ENCODE measurements around the gene SYT3. TPM values are rescaled to one million over a fixed set of nuclear protein-coding genes. Genes with fewer than 3 reads are reported as not detected.

The SYT3 gene
- total RNA-seq, 4 donors from 2014 or later: 0.29 to 0.49 (median 0.42) TPM; not detected in 1

DNA sequence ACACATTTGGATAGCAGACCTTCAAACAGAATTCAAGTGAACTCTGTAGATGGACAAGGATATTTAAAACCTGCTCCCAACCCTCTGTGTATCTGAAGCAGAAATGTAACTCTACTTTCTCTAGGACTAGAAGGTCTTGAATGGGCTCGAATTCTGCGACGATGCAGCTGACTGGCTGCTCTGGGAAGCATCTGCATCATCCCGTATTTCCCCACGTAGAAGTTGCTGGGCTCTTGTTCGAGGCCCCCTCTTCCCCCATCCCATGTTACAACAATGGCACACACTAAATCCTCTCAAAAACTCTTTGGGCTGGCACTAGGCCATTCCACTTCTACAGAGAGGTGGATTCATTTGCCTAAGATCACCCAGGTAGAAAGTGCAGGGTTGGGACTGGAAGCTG, 24.5 kb upstream of the SYT3 start:
- intact Hi-C loops (cut with DNase I; ENCODE audit: low total_unique reads): no loop called here
- no peak for DNase-seq (ENCODE audit: low spot score in 2 of 2)
- H3K4me3 ChIP-seq (ENCODE audit: low read depth, poor library complexity, severe bottlenecking): no peak overlapping the region
- 78 to 88% methylated on average over 6 of the region's 6 CpGs for WGBS, 2 donors
- no peak for TF ChIP-seq POLR2A (IDR thresholded peaks at IDR 0.05)
- TF ChIP-seq, protein P1, sequence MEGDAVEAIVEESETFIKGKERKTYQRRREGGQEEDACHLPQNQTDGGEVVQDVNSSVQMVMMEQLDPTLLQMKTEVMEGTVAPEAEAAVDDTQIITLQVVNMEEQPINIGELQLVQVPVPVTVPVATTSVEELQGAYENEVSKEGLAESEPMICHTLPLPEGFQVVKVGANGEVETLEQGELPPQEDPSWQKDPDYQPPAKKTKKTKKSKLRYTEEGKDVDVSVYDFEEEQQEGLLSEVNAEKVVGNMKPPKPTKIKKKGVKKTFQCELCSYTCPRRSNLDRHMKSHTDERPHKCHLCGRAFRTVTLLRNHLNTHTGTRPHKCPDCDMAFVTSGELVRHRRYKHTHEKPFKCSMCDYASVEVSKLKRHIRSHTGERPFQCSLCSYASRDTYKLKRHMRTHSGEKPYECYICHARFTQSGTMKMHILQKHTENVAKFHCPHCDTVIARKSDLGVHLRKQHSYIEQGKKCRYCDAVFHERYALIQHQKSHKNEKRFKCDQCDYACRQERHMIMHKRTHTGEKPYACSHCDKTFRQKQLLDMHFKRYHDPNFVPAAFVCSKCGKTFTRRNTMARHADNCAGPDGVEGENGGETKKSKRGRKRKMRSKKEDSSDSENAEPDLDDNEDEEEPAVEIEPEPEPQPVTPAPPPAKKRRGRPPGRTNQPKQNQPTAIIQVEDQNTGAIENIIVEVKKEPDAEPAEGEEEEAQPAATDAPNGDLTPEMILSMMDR (IDR thresholded peaks at IDR 0.05): no peak

DNA sequence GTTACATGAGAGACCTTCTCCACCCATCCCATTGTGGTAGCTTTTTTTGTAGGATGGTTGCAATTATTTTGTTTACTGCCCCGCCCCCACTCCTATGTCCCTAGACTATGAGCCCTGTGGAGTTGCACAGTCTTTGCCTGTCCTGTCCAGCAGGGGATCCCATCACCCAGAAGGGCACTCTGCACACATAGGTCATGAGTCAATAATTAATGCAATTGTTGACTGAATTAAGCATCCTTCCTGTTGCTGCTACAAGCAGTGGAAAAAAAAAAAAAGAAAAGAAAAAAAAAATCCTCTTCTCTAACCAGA, 23.8 kb upstream of the SYT3 start:
- WGBS, 2 donors: 91 to 92% methylated on average over 1 of the region's 1 CpG
- H3K4me3 ChIP-seq (ENCODE audit: low read depth, poor library complexity, severe bottlenecking): no peak overlapping the region
- no peak for DNase-seq (ENCODE audit: low spot score in 2 of 2)
- TF ChIP-seq, protein P1 (IDR thresholded peaks at IDR 0.05): no peak
- TF ChIP-seq POLR2A (IDR thresholded peaks at IDR 0.05): no peak
- intact Hi-C loops (cut with DNase I; ENCODE audit: low total_unique reads): no loop called here

DNA sequence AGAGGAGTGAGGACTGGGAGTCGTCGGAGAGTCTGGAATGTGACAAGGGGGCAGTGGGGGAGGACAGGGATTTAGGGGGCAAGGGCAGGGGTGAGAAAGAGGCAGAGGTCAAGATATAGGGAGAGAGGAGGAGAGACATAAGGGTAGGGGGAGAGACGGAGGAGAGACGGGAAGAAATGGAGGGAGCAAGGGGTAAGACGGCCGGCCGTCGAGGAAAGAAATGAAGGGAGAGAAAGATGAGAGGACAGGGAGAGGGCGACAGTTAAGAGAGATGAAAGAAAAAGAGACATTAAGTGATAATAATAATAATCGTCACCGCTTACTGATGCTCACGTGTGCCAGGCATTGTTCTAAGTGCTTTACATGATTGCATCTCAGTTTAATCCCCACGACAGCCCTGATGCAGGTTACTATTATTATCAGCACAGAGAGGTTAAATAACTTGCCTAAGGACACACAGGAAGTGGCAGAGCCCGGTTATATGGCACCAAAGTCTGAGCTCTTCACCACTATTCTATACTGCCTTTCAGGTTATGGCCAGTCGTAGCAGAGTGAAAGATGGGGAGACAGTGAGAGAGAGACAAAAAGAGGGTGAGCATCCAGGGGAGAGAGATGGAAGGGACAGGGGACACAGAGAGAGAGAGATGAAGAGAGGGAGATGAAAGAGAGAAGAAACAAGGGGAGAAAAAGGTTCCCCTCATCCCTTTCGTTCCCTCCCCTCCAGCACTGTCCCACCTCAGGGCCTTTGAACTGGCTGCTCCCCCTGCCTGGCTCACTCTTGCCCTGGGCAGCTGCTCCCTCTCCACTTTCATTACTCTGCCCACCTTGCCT, 23.2 kb upstream of the SYT3 start:
- no peak for TF ChIP-seq POLR2A (IDR thresholded peaks at IDR 0.05)
- TF ChIP-seq, protein P1 (IDR thresholded peaks at IDR 0.05): no peak
- no peak overlapping the region for H3K4me3 ChIP-seq (ENCODE audit: low read depth, poor library complexity, severe bottlenecking)
- intact Hi-C loops (cut with DNase I; ENCODE audit: low total_unique reads): no loop called here
- DNase-seq (ENCODE audit: low spot score in 2 of 2): no peak
- 50 to 51% methylated on average over 16 of the region's 16 CpGs for WGBS, 2 donors

DNA sequence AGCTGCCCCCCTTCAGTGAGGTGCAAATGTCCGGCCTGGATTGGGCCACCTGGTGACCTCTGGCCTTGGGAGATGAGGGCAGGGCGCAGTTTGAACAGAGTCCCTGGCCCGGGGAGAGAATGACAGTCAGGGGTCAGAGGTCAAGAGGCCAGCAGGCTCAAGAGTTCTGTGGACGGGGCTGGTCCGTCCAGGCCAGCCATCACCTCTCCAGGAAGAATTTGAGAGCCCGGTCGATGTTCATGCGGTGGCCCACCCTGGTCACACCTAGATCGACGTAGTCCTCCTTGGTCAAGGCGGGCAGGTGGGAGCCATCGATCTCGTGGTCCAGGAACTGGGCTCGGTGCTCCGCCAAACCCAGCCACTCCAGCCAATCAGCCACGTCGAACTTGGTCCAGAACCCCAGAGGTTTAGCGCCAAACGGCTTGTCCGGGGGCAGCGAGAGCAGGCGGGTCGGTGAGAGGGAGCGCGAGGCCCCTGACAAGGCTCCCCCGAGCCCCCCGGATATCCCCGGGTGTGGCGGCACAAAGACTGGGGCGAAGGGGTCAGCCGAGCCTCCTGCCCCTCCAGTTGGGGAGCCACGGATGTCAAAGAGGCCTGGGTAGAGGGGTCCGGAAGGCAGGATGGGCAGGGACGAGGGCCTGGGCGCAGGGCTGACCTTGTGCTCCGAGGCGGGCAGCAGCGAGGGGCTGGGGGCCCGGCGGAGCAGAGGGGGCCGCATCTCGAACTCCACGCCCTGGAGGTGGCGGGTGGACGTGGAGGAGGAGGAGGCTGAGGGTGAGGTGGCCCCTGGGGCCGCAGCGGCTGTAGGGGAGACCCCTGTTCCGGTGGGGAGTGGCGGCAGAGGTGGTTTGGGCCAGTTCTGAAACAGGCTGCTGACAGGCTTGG, 22.3 kb upstream of the SYT3 start:
- DNase-seq (ENCODE audit: low spot score in 2 of 2): no peak
- no peak overlapping the region for H3K4me3 ChIP-seq (ENCODE audit: low read depth, poor library complexity, severe bottlenecking)
- WGBS, 2 donors: 63 to 70% methylated on average over 36 to 40 of the region's 49 CpGs
- TF ChIP-seq, protein P1 (IDR thresholded peaks at IDR 0.05): no peak
- TF ChIP-seq POLR2A (IDR thresholded peaks at IDR 0.05): no peak
- intact Hi-C loops (cut with DNase I; ENCODE audit: low total_unique reads): no loop called here

DNA sequence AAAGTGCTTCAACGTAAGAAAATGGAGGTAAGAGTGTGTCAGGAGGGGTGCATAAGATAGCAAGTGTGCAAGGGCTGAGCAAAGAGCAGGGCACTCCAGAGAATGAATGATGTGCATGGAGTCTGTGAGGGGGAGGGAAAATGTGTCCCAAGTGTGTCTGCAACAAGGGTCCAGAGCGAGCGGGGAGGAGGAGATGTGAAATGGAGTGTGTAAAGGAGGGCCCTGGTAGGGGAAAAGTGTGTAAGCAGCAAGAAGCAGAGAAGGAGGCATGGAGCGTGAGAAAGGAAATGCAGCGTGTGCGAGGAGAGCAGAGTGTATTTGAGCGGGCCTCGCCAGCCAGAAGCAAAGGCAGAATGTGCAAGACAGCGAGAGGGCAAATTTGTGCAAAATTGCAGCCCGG, 21.3 kb upstream of the SYT3 start:
- intact Hi-C loops (cut with DNase I; ENCODE audit: low total_unique reads): no loop called here

More for the DNA sequence above, 21.3 kb upstream of the SYT3 start:
- TF ChIP-seq, protein P1 (IDR thresholded peaks at IDR 0.05): no peak
- TF ChIP-seq POLR2A (IDR thresholded peaks at IDR 0.05): no peak
- DNase-seq (ENCODE audit: low spot score in 2 of 2): no peak
- no peak overlapping the region for H3K4me3 ChIP-seq (ENCODE audit: low read depth, poor library complexity, severe bottlenecking)
- WGBS, 2 donors: 62 to 75% methylated on average over 10 of the region's 10 CpGs

All from lower leg skin (tissue), 4 donors.